Endometrial microvascular endothelial cells (primary cell): ENCODE measurements around the gene SH3GL2. TPM values are rescaled to one million over a fixed set of nuclear protein-coding genes. Genes with fewer than 3 reads are reported as not detected.

Experiments
- in situ Hi-C: cut with HindIII; loops from 2 replicates; pipeline ENCODE4 v1.10.0; 2017; ENCODE audit warnings: low sequenced_read_pairs, low pct_unique_long_range_greater_than_20kb; ENCODE audit errors: inconsistent ontology term
- total RNA-seq: library from RNA; depleted of rRNA; stranded (reverse); fragments of >200 nt; gene quantifications from one replicate; pipeline ENCODE4 v1.2.3, GENCODE V29; 2015; ENCODE audit errors: inconsistent ontology term

The SH3GL2 gene
- total RNA-seq, 1 donor from 2014 or later: not detected

DNA sequence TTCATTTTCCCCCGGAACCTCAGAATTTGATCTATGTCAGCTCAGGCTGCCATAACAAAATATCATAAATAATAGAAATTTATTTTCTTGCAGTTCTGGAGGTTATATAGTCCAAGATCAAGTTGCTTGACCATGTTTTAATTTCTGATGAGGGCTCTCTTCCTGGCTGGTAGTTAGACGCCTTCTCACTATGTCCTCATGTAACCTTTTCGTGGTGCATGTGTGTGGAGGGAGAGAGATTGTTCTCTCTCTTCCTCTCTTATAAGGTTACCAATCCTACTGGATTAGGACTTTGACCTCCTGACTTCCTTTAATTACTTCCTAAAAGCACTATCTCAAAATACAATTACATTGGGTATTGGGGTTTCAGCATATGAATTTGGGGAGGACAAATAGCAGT lies 198.6 kb downstream of the SH3GL2 start:
- in situ Hi-C loops: no loop called here

DNA sequence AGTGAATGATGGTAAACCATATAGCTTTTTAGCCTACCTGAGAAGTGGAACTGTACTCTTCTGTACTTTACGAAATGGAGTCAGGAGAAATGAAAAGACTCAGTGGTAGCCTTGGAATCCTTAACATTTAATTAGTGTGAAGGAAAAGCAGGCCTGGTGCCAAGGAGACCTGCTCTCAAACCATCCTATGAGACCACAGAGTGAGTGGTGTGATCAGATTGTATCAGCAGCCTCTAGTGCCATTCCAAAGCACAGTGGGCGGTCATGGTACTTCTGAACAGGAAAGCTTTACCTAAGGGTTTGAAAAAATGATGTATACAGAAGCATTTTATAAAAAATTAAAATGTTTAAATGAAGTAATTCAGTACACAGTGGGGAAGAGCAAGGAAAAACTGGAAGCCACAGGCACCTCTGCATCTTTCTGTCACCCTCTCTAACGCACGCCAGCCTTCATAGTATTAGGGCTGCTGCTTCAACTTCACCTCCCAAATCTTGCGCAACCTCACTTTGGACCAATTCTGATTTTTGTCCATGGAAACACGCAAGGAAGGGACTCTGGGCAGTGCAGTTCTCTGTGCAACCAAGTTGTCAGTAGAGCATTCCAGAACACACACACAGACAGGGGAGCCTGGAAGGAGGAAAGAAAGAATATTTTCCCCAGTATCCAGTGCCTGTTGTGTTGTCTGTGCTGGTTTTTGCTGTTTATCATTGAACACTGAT lies 203.7 kb downstream of the SH3GL2 start:
- in situ Hi-C loops: no loop called here

DNA sequence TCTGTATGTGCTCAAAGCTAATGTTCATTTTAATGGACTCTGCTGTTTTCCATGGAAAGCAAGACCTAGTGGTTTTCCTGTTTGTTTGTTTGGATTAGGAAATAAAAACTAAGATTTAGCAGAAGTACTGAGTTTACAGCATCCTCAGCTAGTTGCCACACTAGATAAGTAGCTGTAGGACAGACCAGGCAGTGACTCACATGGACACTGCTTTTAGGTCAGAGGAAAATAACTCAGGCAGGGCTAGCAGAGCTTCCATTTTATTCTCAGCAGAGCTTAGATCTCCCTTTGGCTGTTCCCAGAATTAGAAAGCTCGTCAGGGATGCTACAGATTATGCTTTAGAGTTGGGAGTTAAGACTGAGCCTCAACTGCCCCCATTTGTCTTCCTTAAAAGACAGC lies 204.4 kb downstream of the SH3GL2 start:
- in situ Hi-C loops: no loop called here

DNA sequence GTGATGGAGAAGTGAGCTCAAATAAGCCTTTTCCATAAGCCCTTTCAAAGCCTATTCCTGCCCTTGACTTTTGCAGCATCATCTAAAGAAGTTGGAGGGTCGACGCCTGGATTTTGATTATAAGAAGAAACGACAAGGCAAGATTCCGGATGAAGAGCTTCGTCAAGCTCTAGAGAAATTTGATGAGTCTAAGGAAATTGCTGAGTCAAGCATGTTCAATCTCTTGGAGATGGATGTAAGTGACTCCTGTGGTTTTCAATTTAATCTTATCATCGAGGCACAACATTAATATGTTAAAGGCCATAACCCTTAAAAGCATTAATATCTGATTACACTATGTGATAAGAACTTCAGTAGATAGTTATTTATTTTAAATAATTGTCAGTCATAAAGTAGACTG lies 210.4 kb downstream of the SH3GL2 start:
- in situ Hi-C loops: no loop called here

DNA sequence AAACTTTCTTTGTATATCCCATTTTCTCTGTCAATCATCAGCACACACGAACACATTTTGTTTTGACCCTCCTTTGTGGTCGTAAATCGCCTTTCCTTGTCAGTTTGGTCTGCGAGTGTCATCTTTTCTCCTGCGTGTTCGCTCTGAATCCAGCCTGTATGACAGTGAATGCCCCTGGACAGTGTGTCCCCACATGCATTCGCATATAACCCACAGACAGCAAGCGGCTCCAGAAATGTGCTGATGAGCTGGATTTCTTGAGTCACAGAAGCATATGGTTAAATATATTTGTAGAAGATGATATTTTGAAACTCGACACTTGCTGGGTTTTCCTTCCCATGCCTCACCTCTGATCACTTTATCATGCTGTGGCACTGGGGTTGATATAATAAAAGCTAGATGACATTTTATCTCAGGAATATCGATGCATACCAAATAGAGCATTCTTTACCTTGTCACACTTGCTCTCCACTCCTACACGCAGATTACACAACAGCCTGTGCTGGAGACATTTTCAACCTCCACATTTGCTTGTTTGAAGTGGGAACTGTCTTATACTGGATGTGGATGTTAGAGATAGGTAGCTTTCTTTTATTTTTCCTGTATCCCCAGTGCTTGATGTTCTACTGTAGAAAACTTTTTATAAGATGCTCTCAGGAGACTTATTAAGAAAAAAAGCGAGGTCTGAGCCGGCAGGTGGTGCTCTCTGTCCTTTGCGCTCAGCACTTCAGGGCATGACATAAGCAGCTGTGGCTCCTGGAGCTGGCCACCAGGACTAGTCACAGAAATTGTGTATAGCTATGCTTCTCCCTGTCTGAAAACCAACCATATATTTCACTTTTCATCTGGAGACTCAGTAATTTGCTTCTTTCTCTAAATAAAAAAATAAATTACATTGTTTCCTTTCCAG lies 215.1 kb downstream of the SH3GL2 start:
- in situ Hi-C loops: no loop called here

DNA sequence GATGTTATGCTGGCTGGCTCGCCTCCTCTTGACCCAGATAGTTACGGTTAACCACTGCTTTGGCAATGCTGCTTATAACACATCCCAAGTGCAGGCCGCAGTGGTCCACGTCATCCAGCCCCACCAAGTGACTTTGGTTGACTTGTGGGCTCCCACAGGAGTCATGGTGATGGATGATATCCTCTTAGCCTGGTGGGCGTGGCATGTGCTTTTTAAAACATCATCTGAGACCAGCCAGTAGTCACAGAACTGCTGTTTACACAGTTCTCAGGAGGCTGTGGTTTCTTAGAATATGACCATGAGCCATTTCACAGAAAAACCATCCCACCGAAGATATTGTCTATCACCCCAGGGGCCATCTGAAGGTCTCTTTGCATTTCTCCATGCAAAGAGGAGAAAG lies 216.9 kb downstream of the SH3GL2 start:
- in situ Hi-C loops: no loop called here

DNA sequence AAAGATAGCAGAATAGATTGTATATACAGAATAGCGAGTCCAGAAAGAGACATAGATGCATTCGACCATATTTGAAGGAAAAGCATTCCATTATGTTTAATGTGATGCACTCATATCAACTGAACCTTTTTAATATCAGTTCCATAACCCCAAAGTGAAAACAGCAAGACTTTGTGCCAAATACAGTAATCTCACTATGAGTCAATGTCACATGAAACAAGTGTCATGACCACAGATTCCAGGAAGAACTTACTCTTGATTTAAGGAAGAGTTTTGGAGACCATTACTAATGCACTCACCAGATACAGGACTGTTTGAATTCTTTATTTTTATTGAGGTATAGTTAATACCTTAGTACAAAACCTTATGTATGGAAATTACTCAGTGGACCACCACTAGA lies 220.5 kb downstream of the SH3GL2 start:
- in situ Hi-C loops: no loop called here

DNA sequence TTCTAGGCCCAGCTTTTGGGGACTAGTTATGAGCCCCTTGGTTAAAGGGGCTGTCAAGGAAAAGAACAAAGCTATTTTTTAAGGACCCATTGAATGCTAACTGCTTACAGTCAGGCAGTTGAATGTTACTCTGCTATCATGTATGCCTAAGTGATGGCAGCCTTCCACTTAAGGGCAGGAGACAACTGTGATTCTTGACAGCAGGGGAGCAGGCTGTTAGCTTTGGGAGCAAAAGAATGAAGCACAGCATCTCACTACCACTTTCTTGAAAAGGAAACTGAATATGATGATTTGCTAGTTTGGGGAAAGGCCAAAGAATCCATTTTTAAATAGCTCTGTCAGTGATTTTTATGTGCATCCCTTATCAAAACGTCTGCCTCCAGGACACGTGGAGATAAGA lies 221.6 kb downstream of the SH3GL2 start:
- in situ Hi-C loops: no loop called here

DNA sequence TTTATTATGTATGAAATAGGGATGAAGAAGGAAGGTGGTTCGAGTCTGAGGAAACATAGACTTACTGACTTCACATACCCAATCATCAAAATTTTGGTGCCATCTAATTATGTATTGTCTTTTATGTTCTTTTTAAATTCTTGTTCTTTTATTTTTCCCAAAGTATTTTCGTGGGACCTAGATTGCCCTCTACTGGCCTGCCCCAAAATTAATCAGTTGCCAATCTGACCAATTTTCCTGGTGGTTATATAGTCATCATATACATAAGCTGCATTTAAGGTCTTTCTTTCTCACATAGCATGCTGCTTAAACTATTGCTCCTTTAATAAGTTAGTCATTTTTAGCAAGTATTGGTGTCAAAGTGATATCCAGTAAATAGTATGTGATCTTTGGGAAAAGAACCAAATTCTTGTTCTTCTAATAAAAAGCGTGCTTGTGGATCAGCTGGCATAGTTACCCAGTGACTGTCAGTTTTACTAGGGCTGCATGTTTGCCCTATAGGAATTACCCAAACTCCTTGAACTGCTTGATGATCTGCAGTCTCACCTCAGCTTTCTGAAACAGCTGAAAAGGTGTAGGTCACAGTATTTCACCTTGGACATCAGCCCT lies 223.5 kb downstream of the SH3GL2 start:
- in situ Hi-C loops: no loop called here

DNA sequence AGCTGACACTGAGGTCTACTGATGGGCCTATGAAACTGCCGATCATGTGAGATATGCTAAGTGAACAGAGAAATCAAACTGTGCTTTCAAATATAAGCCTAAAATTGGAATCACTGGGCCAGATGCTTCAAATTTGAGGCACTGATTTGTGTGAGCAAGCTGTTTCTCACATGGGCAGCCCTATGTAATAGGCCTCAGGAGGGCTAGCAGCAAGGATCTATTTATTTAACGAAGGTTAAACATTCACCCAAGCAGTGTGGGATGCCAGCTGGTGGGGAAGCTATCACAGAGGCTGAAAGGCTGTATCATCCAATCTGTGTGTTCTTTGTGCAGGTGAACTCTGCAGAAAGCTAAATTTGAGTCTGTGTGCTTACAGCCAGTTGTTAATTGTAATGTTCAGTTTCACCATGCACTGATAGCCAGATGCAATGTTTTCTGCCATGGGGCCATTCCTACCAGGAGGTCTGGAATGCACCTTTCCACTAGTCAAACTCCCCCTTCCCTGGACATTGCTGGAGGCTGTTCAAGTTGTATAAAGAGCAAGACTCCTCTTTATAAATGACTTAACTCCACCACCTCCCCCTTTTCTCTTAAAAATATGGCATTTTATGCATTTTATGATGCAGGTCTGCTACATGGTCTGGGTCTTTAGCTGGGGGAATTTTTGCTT lies 228.9 kb downstream of the SH3GL2 start:
- in situ Hi-C loops: no loop called here

DNA sequence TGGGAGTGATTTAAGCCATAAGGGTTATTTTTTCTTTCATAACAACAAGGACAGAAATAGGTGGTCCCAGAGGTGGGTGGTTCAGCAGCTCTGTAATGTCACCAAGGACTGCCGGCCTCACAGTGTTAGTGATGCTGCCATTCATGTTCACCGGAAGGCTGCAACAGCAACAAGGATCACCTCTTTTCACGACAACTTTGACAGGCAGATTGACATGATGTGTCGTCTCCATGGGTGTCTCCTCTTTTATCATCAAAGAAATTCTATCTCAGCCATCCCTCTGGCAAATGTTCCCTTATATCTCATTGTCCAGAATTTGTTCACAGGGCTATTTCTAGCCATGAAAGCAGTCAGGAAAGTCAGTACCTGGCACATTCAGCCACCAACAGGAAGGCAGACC lies 231.5 kb downstream of the SH3GL2 start:
- in situ Hi-C loops: no loop called here

DNA sequence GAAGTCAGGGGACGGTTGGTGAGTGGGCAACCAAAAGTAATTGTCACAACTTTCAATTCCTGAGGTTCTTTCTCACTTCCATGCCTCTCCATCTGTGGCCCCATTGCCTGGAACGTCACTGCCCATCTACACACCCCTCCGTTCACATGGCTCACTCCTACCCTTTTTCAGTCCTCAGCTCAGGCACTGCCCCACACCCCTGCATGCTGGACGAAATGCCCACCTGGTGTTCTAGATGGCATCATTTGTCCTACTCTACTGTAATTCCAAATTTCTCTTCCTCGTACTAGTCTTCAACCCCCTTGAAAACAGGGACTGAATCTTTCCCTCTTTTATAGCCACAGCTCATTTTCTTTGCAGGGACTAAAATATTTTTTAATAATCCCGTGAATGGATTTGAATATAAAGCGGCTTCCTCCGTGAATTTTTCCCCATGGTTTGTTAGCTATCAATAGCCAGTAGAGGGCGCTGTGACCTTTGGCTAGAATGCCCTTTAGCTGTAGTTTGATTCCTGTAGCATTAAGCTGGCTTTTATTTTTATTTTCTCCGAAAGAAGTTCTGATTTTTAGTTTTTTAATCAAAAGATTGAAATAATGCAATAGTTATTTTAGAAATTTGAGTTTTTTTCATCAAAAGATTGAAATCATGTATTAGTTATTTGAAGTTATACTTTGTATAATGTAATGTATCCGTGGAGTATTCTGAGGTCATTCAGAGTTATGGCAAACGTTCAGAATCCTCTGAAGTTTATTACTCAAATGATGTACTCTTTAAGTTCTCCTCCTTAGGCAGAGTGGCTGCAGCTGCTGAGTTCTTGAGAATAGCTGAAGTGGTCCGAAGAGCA lies 232.1 kb downstream of the SH3GL2 start:
- in situ Hi-C loops: no loop called here

DNA sequence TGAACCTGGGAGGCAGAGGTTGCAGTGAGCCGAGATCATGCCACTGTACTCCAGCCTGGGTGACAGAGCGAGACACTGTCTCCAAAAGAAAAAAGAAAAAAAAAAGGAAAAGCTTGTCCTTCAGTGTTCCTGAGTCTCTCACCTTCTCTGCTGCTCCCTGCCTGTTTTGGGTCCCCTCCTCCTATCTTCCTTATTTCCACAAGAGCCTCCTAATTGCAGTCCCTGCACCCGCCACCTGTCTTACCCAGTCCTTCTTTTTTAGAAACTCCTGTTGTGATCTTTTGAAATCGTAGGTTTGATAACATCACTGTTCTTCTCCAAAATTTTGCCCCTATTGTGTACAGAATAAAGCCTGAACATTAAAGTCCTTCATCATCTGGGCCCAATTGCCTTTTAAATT lies 234.9 kb downstream of the SH3GL2 start:
- in situ Hi-C loops: no loop called here

DNA sequence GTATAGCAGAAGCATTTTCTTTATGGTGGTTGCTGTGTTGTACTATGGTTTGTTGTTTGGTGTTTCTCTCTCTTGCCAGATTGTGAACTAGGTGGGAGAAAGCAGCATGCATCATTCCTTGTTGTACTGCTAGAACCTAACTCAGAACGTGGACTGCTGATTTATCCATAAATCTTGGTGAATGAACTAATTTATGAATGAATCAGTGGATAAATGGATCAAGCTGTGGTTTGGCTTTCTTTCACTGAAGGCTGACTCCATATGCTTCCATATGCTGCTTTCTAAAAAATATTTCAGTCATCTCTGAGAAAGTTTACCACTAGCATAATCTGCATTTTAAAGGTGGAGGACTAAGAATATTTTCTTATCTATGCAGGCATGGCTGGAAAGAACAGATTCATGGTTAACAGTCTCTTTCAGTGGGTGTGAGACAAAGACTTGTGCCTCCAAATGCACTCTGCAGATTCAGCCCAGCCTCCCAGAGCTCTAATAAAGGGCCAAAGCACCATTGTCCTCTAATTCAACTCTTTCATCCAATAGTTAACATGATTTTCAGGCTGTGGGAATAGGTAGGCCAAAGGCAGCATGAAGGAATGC lies 237.7 kb downstream of the SH3GL2 start:
- in situ Hi-C loops: no loop called here

DNA sequence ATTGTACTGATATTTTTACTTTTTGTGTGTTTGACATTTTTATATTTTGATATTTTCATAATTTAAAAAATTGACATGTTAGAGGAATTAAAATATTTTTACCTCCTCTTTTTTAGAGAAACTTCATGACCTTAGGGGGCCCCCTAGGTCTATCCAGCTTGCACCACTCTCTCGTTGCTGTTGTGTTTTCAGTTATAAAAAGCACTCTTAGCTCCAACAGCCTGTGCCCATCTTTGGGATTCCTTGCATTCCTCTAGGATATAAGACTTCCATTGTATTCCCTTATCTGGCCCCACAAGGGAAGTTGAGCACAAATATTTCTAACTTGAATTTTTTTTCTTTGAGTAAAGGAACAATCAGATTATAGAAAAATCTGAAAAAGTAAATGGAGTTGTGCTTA lies 245.3 kb downstream of the SH3GL2 start:
- in situ Hi-C loops: no loop called here

DNA sequence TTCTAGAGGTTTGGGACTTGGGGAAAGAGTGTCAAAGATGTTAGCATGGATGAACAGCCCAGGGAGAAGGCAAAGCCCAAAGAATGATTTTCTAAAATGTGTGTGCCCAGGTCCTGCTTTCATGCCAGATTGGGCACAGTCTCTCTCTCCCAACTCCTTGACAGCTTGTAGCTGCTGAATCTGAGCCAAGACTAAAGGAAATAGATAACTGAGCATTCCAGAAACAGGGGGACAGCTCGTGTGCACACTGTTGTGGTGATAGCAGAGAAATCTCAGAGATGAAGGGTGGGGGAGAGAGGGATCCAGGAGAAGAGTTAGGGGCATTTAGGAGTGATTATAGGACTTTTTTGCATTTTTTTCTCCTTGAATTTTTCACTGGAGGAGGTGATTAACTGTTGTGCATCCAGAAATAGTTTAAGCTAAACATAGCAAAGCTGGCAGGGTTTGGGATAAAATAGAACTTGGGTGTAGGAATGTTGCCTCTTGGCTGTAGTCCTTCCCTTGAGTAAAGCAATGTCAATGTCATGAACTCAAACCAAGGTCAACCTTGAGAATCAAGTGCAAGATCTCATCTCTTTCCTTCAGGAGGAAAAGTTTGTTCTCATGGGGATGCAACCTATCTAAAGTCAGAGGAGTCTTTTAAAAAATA lies 245.9 kb downstream of the SH3GL2 start:
- in situ Hi-C loops: no loop called here

DNA sequence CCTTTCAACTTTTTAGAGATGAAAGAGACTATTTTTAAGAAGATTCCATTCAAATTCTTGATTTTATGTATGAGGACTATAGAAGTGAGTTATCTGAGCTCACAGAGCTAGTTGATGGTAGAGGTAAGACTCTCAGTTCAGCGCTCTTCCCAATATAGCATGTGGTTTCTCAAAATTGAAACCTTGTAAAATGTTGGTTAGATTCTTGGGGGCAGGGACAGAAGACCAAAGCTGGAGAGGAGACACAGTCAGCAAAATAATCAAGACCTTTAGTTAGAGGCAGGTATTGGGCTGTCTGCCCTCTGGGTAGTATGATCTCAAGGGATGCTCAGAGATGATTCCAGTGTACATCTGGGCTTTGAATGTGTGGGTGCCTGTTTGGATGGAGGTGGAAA lies 246.4 kb downstream of the SH3GL2 start:
- in situ Hi-C loops: no loop called here

DNA sequence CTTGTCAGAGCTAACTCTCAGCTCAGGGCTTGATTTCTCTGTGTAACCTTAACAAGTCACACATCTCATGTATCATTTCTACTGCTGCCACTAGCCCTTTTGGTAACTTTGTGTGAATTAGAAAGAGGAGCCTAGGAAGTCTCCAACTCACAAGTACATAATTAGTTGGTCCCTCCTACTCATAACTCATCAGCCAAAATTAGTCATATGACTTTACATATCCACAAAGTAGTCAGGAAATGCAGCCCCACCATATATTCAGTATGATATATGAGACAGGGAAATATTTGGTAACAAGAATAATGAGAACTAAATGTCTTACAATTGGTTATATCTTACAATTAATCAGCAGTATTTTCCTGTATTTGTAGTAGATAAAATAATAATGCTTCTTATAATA lies 250.2 kb downstream of the SH3GL2 start:
- in situ Hi-C loops: no loop called here
